Measurements from ENCODE around the gene ABHD12. TPM values are rescaled to one million over a fixed set of nuclear protein-coding genes. Genes with fewer than 3 reads are reported as not detected.

Gene ABHD12
- total and polyA plus RNA-seq, 10 of the 15 experiments (the other 5 are each of a cell fraction or from before 2014, with no cell fraction given) = 1.5 to 61.8 (median 26.7) TPM

DNA sequence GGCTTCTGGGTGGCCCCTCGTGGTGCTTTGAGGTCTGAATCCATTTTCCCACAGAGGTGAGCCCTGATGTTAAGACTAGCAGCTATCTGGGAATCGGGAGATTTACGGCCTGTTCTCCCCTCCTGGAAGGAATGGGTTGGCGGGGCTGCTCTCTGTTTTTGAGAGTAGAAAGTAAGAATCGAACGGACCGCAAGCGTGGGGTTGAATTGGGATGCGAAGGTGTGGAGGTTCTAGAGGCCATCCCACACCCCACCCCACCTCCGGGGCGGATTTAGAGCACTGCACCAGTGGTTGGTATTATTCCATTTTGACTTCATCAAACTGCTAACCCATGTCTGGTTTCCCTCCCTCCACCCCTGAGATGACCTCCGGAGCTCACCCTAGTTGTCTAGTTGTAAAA lies 131.3 kb downstream of the ABHD12 start (continued):
- no peak for TF ChIP-seq TBL1XR1 (IDR thresholded peaks at IDR 0.05; ENCODE audit: low read depth, low read length)
- TF ChIP-seq, protein P1, sequence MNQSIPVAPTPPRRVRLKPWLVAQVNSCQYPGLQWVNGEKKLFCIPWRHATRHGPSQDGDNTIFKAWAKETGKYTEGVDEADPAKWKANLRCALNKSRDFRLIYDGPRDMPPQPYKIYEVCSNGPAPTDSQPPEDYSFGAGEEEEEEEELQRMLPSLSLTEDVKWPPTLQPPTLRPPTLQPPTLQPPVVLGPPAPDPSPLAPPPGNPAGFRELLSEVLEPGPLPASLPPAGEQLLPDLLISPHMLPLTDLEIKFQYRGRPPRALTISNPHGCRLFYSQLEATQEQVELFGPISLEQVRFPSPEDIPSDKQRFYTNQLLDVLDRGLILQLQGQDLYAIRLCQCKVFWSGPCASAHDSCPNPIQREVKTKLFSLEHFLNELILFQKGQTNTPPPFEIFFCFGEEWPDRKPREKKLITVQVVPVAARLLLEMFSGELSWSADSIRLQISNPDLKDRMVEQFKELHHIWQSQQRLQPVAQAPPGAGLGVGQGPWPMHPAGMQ (IDR thresholded peaks at IDR 0.05; ENCODE audit: borderline replicate concordance) = no peak
- TF ChIP-seq, protein P2, sequence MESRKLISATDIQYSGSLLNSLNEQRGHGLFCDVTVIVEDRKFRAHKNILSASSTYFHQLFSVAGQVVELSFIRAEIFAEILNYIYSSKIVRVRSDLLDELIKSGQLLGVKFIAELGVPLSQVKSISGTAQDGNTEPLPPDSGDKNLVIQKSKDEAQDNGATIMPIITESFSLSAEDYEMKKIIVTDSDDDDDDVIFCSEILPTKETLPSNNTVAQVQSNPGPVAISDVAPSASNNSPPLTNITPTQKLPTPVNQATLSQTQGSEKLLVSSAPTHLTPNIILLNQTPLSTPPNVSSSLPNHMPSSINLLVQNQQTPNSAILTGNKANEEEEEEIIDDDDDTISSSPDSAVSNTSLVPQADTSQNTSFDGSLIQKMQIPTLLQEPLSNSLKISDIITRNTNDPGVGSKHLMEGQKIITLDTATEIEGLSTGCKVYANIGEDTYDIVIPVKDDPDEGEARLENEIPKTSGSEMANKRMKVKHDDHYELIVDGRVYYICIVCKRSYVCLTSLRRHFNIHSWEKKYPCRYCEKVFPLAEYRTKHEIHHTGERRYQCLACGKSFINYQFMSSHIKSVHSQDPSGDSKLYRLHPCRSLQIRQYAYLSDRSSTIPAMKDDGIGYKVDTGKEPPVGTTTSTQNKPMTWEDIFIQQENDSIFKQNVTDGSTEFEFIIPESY (IDR thresholded peaks at IDR 0.05) = no peak
- TF ChIP-seq SRF (IDR thresholded peaks at IDR 0.05; ENCODE audit: low read depth in 2 of 2, low read length in 2 of 2) = no peak
- TF ChIP-seq ASH2L (IDR thresholded peaks at IDR 0.05; ENCODE audit: borderline replicate concordance, low read depth) = no peak

DNA sequence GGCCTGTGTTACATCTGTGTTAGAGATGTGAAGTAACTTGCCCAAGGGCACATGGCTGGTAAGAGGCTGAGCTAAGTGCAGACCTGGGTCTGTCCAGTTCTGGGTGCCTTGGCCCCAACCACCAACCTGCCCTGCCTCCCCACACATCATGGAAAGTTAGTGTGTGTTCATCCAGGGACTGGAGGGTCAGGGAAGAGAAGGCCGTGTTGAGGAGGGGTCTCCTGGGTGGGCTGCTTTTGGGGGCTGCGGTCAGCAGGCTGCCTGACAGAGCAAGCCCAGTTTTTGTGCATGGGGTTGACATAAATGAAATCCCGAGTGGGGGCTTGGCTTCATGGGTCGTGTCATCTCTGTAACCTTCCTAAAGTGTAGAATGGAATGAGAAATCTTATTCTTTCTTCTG lies 131.8 kb downstream of the ABHD12 start:
- H3K79me2 ChIP-seq (ENCODE audit: control insufficient read depth, insufficient read depth, low read length) = no peaks in the 10 kb centered on the region
- no peaks in the 10 kb centered on the region for H3K9me3 ChIP-seq (replicated peaks; ENCODE audit: control insufficient read depth, insufficient read depth, low read length)
- CTCF ChIA-PET = no interaction called here
- H3K4me3 ChIP-seq = no peak overlapping the region
- no peaks in the 10 kb centered on the region for H4K20me1 ChIP-seq (ENCODE audit: control insufficient read depth, insufficient read depth)
- no peaks in the 10 kb centered on the region for H3K27me3 ChIP-seq (replicated peaks in 1 of 2; ENCODE audit: control insufficient read depth in 2 of 2, insufficient read depth in 2 of 2, low read length in 1 of 2)
- intact Hi-C loops (cut with micrococcal nuclease; ENCODE audit: unreplicated experiment) = no loop called here
- H3K9ac ChIP-seq (ENCODE audit: control insufficient read depth, insufficient read depth, low read length) = no peak overlapping the region
- 65% methylated on average over 4 of the region's 4 CpGs for WGBS (ENCODE audit: insufficient coverage, insufficient replicate concordance, low lambda C conversion rate, missing lambda C conversion rate)
- no peak overlapping the region for H3K27ac ChIP-seq (ENCODE audit: control insufficient read depth, insufficient read depth)
- H3K36me3 ChIP-seq (ENCODE audit: control insufficient read depth in 2 of 2, insufficient read depth in 2 of 2, low read length in 1 of 2) = peaks cover 2 to 5% of the 10 kb centered on the region in 2 experiments; a peak in 3 of 4 replicates
- H3K4me1 ChIP-seq (ENCODE audit: control insufficient read depth, insufficient read depth, low read length) = peaks cover 4% of the 10 kb centered on the region; the same call in 1 of the 2 replicates
- BruUV-seq (replicated peaks) = no TSS peak
- RAD21 ChIA-PET (ENCODE audit: unreplicated experiment) = no interaction called here
- SMC1A ChIA-PET (ENCODE audit: uncharacterized antibody, unreplicated experiment) = no interaction called here
- DNase-seq (ENCODE audit: low read depth, low spot score) (no peak), FAIRE-seq (no peak), ATAC-seq (no peak)
- POLR2A ChIA-PET = no interaction called here
- no peak overlapping the region for H2AFZ ChIP-seq (ENCODE audit: control insufficient read depth, low read depth, low read length)
- in situ Hi-C loops (cut with MboI) = loop anchor here (25.0 kb wide), 1 partner anchor 1897 kb away; the partner anchor contains the start of genes GZF1 and NXT1
- H3K4me2 ChIP-seq (ENCODE audit: control insufficient read depth, insufficient read depth) = no peak overlapping the region
- TF ChIP-seq SIX5 (IDR thresholded peaks at IDR 0.05; ENCODE audit: low read depth, low read length, severe bottlenecking) (no peak), IKZF1 (conservative IDR thresholded peaks at IDR 0.05) (no peak)
